Ovary (tissue), 9 donors: ENCODE results near the gene NKAIN2. TPM values are rescaled to one million over a fixed set of nuclear protein-coding genes. Genes with fewer than 3 reads are reported as not detected.

Experiments
- DNase-seq, 5 donors: peaks; one replicate each; pipeline ENCODE4 v3.0.0-alpha.2; 2019 to 2020
- H3K27ac ChIP-seq, 2 donors: fragments of 200-600 bp; one replicate each; pipeline versions ENCODE4 v1.5.1 to v1.8.0; 2019 to 2022
- H3K27me3 ChIP-seq: fragments of 200-600 bp; one replicate; pipeline ENCODE4 v1.8.0; 2022
- H3K36me3 ChIP-seq: fragments of 200-600 bp; sonication (generic); one replicate; pipeline ENCODE4 v1.5.1; 2019
- H3K4me1 ChIP-seq: one replicate; pipeline ENCODE4 v1.8.1; 2013; ENCODE audit warnings: mild to moderate bottlenecking, moderate library complexity; ENCODE audit not compliant: insufficient read depth
- H3K4me3 ChIP-seq: fragments of 200-600 bp; sonication (generic); one replicate; pipeline ENCODE4 v1.5.1; 2017
- H3K9me3 ChIP-seq, 2 donors: fragments of 200-600 bp in 1 of 2; sonication (generic) in 1 of 2; one replicate each; pipeline versions ENCODE4 v1.5.1 to v1.8.1; 2013 to 2019; ENCODE audit warnings: mild to moderate bottlenecking in 1 of 2, moderate library complexity in 1 of 2
- EP300 ChIP-seq: sonication (generic); formaldehyde crosslinking; IDR thresholded peaks from one replicate; pipeline ENCODE4 v1.6.1; 2017; ENCODE audit warnings: antibody characterized with exemption
- POLR2A ChIP-seq: fragments of 450-650 bp; IDR thresholded peaks from one replicate; pipeline ENCODE4 v1.6.1; 2017; ENCODE audit warnings: antibody characterized with exemption, mild to moderate bottlenecking, moderate library complexity
- WGBS, 3 donors: extraction: QIAGEN DNeasy Blood & Tissue Kit in 1 of 3; methylation state at CpG; one replicate each; pipeline versions ENCODE4 v1.1.5 to v1.1.7; 2013 to 2017; 5-methylcytosine and 5-hydroxymethylcytosine counted together
- intact Hi-C, 4 donors: fragments of 100-400 bp; cut with DNase I; formaldehyde crosslinking; loops; one replicate each; pipeline versions ENCODE4 v1.11.0 to v1.15.1; 2022 to 2023
- polyA plus RNA-seq, 2 donors: library from polyadenylated mRNA; stranded (reverse); fragments of 200-250 nt in 1 of 2; fragments of 350-450 nt in 1 of 2; fragmentation: Illumina TruSeq in 1 of 2; extraction: RNeasy Lipid Tissue Mini Kit (QIAGEN cat#74804) in 1 of 2; gene quantifications; one replicate each; pipeline ENCODE4 v1.2.3, GENCODE V29; 2013 to 2014
- total RNA-seq, 7 donors: library from RNA; depleted of rRNA in 2 of 7; stranded (reverse); fragments of >200 nt in 2 of 7; fragmentation: NEBNext Ultra II Directional in 3 of 7; extraction: Animal tissue kit (Norgen Biotek cat#: 25700) in 3 of 7; gene quantifications; one replicate each; pipeline versions ENCODE4 v1.1.0 to v1.2.4, GENCODE V29; 2016 to 2023
- TF ChIP-seq, protein P1 (sequence below), 3 donors: fragments of 450-650 bp in 2 of 3; fragments of 200-600 bp in 1 of 3; IDR thresholded peaks; one replicate each; pipeline versions ENCODE4 v1.5.1 to v1.8.0; 2016 to 2022; ENCODE audit warnings: antibody characterized with exemption in 3 of 3, mild to moderate bottlenecking in 1 of 3
- donor health status: DM: no; HTN: no; CAD: no; lungs with moderate emphysema.
- donor health status: DM: no; HTN: no; CAD: no.
- donor health status: Bipolar disorder and iron deficiency.
- donor health status: DM: yes; HTN: yes; CAD: no.
- donor health status: DM: no; HTN: no; CAD: no.
- donor health status: DM: yes; HTN: yes; CAD: no.

Gene NKAIN2
- total and polyA plus RNA-seq, 9 donors: 0.13 to 1.0 (median 0.40) TPM; not detected in 4

DNA sequence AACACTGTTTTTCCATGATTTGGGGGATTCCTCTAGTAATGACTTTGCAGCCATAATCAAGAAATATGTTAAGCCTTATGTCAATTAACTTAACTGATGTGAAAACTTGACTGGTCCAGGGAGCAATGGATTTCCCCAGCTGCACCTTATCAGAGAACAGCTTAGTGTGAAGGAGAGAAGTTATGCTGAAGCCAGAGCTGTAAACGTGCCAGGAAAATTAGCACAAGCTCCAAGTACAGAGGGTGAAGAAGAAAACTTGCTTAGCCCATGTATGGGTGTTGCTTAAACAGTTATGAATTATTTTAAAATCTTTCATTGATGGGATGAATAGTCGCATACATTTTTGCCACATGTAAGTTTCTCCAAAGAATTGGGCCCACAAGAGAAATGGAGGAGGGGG is 943.7 kb downstream of the NKAIN2 start:
- TF ChIP-seq POLR2A (no peak), EP300 (no peak)
- TF ChIP-seq, protein P1, sequence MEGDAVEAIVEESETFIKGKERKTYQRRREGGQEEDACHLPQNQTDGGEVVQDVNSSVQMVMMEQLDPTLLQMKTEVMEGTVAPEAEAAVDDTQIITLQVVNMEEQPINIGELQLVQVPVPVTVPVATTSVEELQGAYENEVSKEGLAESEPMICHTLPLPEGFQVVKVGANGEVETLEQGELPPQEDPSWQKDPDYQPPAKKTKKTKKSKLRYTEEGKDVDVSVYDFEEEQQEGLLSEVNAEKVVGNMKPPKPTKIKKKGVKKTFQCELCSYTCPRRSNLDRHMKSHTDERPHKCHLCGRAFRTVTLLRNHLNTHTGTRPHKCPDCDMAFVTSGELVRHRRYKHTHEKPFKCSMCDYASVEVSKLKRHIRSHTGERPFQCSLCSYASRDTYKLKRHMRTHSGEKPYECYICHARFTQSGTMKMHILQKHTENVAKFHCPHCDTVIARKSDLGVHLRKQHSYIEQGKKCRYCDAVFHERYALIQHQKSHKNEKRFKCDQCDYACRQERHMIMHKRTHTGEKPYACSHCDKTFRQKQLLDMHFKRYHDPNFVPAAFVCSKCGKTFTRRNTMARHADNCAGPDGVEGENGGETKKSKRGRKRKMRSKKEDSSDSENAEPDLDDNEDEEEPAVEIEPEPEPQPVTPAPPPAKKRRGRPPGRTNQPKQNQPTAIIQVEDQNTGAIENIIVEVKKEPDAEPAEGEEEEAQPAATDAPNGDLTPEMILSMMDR (IDR thresholded peaks at IDR 0.05): no peak
- Histone ChIP-seq H3K4me1 (no peaks in the 10 kb centered on the region), H3K27me3 (no peaks in the 10 kb centered on the region), H3K9me3 (no peaks in the 10 kb centered on the region), H3K4me3 (no peak overlapping the region), H3K36me3 (no peaks in the 10 kb centered on the region), H3K27ac (no peak overlapping the region)
- 38 to 39% (median 38%) methylated on average over 2 of the region's 2 CpGs for WGBS, 3 donors
- DNase-seq: no peak
- intact Hi-C loops: no loop called here

DNA sequence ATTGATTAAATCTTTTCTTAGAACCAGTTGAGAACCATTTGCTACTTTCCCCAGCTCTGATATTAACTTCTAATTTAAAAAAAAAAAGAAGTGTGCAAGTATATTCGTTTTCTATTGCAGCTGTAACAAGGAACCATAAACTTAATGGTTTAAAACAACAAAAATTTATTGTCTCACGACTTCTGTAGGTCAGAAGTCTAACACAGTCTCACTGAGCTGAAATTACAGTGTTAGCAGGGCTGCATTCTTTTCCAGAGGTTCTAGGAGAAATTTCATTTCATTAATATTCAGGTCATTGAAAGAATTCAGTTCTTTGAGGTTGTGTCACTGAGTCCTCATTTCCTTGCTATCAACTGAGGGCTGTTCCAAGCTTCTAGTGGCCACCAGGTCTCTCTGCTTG is 945.1 kb downstream of the NKAIN2 start:
- Histone ChIP-seq H3K9me3 (no peaks in the 10 kb centered on the region), H3K4me1 (no peaks in the 10 kb centered on the region), H3K36me3 (no peaks in the 10 kb centered on the region), H3K27ac (no peak overlapping the region), H3K27me3 (no peaks in the 10 kb centered on the region), H3K4me3 (no peak overlapping the region)
- intact Hi-C loops: no loop called here
- no peak for DNase-seq
- TF ChIP-seq, protein P1 (IDR thresholded peaks at IDR 0.05): no peak
- TF ChIP-seq EP300: no peak
- no peak for TF ChIP-seq POLR2A
- WGBS, 3 donors: 56 to 62% (median 57%) methylated on average over 2 of the region's 2 CpGs

DNA sequence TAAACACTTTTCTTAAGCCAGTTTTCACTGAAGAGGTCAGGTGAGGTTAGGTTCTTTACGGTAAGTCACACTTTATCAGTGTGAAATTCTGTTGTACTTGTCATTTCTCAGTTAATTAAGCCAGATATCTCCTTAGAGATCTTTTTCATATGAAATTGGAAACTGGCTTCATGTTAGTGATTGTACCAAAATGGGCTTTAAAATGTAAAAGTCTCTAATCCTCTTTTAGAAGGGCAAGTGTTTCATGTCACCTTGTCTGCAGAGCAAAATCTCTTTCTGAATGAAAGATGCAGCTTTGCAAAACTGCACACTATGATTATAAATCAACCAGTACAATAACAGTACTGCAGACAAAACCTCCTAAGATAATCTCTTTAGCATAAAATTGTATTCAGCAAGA is 949.3 kb downstream of the NKAIN2 start:
- Histone ChIP-seq H3K36me3 (no peaks in the 10 kb centered on the region), H3K4me1 (no peaks in the 10 kb centered on the region), H3K4me3 (no peak overlapping the region), H3K27ac (no peak overlapping the region), H3K9me3 (no peaks in the 10 kb centered on the region), H3K27me3 (no peaks in the 10 kb centered on the region)
- intact Hi-C loops: no loop called here
- DNase-seq: no peak
- TF ChIP-seq, protein P1 (IDR thresholded peaks at IDR 0.05): no peak
- TF ChIP-seq POLR2A: no peak
- TF ChIP-seq EP300: no peak
- 62 to 76% (median 70%) methylated on average over 1 of the region's 1 CpG for WGBS, 3 donors

DNA sequence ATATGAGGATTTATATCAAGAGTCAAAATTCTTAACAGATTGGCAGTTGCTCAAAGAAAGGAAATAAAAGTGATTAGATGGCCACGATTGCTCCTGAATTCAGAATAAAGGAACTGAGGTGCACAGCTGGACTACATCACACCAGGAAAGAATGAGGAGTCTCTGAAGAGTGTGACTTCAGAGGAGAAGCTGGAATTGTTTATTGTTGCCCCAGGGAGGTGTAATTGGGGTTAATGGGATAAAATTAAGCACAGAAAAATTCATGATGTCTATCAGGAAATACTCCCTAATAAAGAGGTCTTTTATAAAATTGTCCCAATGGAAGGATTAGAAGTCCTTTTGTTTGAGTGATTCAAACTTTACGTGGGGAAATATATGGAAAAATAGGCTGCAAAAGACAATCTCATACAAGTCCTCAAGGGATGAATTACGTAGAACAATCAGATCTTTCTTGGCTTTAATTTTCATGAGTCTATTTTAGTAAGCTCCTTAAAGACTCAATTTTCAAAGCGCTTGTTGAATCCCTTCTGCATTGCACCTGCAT is 950.0 kb downstream of the NKAIN2 start:
- Histone ChIP-seq H3K9me3 (no peaks in the 10 kb centered on the region), H3K4me1 (no peaks in the 10 kb centered on the region), H3K36me3 (no peaks in the 10 kb centered on the region), H3K27me3 (no peaks in the 10 kb centered on the region), H3K27ac (no peak overlapping the region), H3K4me3 (no peak overlapping the region)
- no peak for TF ChIP-seq EP300
- no peak for TF ChIP-seq POLR2A
- TF ChIP-seq, protein P1 (IDR thresholded peaks at IDR 0.05): no peak
- WGBS, 3 donors: 70 to 80% (median 75%) methylated on average over 4 of the region's 4 CpGs
- DNase-seq: no peak
- intact Hi-C loops: no loop called here
